ENCODE data around the gene ROBO1.

The ROBO1 gene

GRCh38 chr3:78845605-78846004 lies 922.2 kb downstream of the ROBO1 start:
- Histone ChIP-seq H3K4me3 (ENCODE audit: low read length in 2 of 2) (no peak overlapping the region), H3K27ac (ENCODE audit: low read depth in 2 of 2, low read length in 2 of 2) (no peak overlapping the region), H3K9ac (ENCODE audit: low read depth in 1 of 2, low read length in 2 of 2) (no peak overlapping the region), H3K36me3 (ENCODE audit: control insufficient read depth in 2 of 2, insufficient read depth in 2 of 2, low read length in 2 of 2) (no peaks in the 10 kb centered on the region), H3K9me3 (ENCODE audit: control insufficient read depth in 2 of 2, low read length in 2 of 2) (no peaks in the 10 kb centered on the region), H3K27me3 (ENCODE audit: control insufficient read depth in 2 of 2, insufficient read depth in 2 of 2, low read length in 2 of 2) (no peaks in the 10 kb centered on the region), H3K4me1 (ENCODE audit: control insufficient read depth in 2 of 2, insufficient read depth in 2 of 2, low read length in 2 of 2) (no peaks in the 10 kb centered on the region)

- no peak overlapping the region for H3K9ac ChIP-seq (ENCODE audit: low read depth in 1 of 2, low read length in 2 of 2)
- H3K27ac ChIP-seq (ENCODE audit: low read depth in 2 of 2, low read length in 2 of 2) = no peak overlapping the region
- no peak overlapping the region for H3K4me3 ChIP-seq (ENCODE audit: low read length in 2 of 2)
- no peaks in the 10 kb centered on the region for H3K4me1 ChIP-seq (ENCODE audit: control insufficient read depth in 2 of 2, insufficient read depth in 2 of 2, low read length in 2 of 2)
- no peaks in the 10 kb centered on the region for H3K27me3 ChIP-seq (ENCODE audit: control insufficient read depth in 2 of 2, insufficient read depth in 2 of 2, low read length in 2 of 2)
- no peaks in the 10 kb centered on the region for H3K36me3 ChIP-seq (ENCODE audit: control insufficient read depth in 2 of 2, insufficient read depth in 2 of 2, low read length in 2 of 2)
- H3K9me3 ChIP-seq (ENCODE audit: control insufficient read depth in 2 of 2, low read length in 2 of 2) = no peaks in the 10 kb centered on the region
These were observed 923.5 kb downstream of the ROBO1 start for GRCh38 chr3:78844307-78844706.

- no peak overlapping the region for H3K4me3 ChIP-seq (ENCODE audit: low read length in 2 of 2)
- H3K27me3 ChIP-seq (ENCODE audit: control insufficient read depth in 2 of 2, insufficient read depth in 2 of 2, low read length in 2 of 2) = no peaks in the 10 kb centered on the region
- H3K4me1 ChIP-seq (ENCODE audit: control insufficient read depth in 2 of 2, insufficient read depth in 2 of 2, low read length in 2 of 2) = no peaks in the 10 kb centered on the region
- no peak overlapping the region for H3K9ac ChIP-seq (ENCODE audit: low read depth in 1 of 2, low read length in 2 of 2)
- no peaks in the 10 kb centered on the region for H3K36me3 ChIP-seq (ENCODE audit: control insufficient read depth in 2 of 2, insufficient read depth in 2 of 2, low read length in 2 of 2)
- no peak overlapping the region for H3K27ac ChIP-seq (ENCODE audit: low read depth in 2 of 2, low read length in 2 of 2)
- H3K9me3 ChIP-seq (ENCODE audit: control insufficient read depth in 2 of 2, low read length in 2 of 2) = no peaks in the 10 kb centered on the region
These were observed 928.1 kb downstream of the ROBO1 start for GRCh38 chr3:78839693-78840092.

- Histone ChIP-seq H3K36me3 (ENCODE audit: control insufficient read depth in 2 of 2, insufficient read depth in 2 of 2, low read length in 2 of 2) (no peaks in the 10 kb centered on the region), H3K4me3 (ENCODE audit: low read length in 2 of 2) (no peak overlapping the region), H3K27me3 (ENCODE audit: control insufficient read depth in 2 of 2, insufficient read depth in 2 of 2, low read length in 2 of 2) (no peaks in the 10 kb centered on the region), H3K4me1 (ENCODE audit: control insufficient read depth in 2 of 2, insufficient read depth in 2 of 2, low read length in 2 of 2) (no peaks in the 10 kb centered on the region), H3K9me3 (ENCODE audit: control insufficient read depth in 2 of 2, low read length in 2 of 2) (no peaks in the 10 kb centered on the region), H3K9ac (ENCODE audit: low read depth in 1 of 2, low read length in 2 of 2) (no peak overlapping the region), H3K27ac (ENCODE audit: low read depth in 2 of 2, low read length in 2 of 2) (no peak overlapping the region)
These were observed 929.4 kb downstream of the ROBO1 start for GRCh38 chr3:78838362-78838761.

- H3K4me1 ChIP-seq (ENCODE audit: control insufficient read depth in 2 of 2, insufficient read depth in 2 of 2, low read length in 2 of 2) = no peaks in the 10 kb centered on the region
- H3K4me3 ChIP-seq (ENCODE audit: low read length in 2 of 2) = no peak overlapping the region
- H3K36me3 ChIP-seq (ENCODE audit: control insufficient read depth in 2 of 2, insufficient read depth in 2 of 2, low read length in 2 of 2) = no peaks in the 10 kb centered on the region
- H3K9me3 ChIP-seq (ENCODE audit: control insufficient read depth in 2 of 2, low read length in 2 of 2) = no peaks in the 10 kb centered on the region
- H3K27ac ChIP-seq (ENCODE audit: low read depth in 2 of 2, low read length in 2 of 2) = no peak overlapping the region
- H3K9ac ChIP-seq (ENCODE audit: low read depth in 1 of 2, low read length in 2 of 2) = no peak overlapping the region
- no peaks in the 10 kb centered on the region for H3K27me3 ChIP-seq (ENCODE audit: control insufficient read depth in 2 of 2, insufficient read depth in 2 of 2, low read length in 2 of 2)
These were observed 932.9 kb downstream of the ROBO1 start for GRCh38 chr3:78834910-78835309.

- Histone ChIP-seq H3K27me3 (ENCODE audit: control insufficient read depth in 2 of 2, insufficient read depth in 2 of 2, low read length in 2 of 2) (no peaks in the 10 kb centered on the region), H3K4me1 (ENCODE audit: control insufficient read depth in 2 of 2, insufficient read depth in 2 of 2, low read length in 2 of 2) (no peaks in the 10 kb centered on the region), H3K9me3 (ENCODE audit: control insufficient read depth in 2 of 2, low read length in 2 of 2) (no peaks in the 10 kb centered on the region), H3K27ac (ENCODE audit: low read depth in 2 of 2, low read length in 2 of 2) (no peak overlapping the region), H3K9ac (ENCODE audit: low read depth in 1 of 2, low read length in 2 of 2) (no peak overlapping the region), H3K36me3 (ENCODE audit: control insufficient read depth in 2 of 2, insufficient read depth in 2 of 2, low read length in 2 of 2) (no peaks in the 10 kb centered on the region), H3K4me3 (ENCODE audit: low read length in 2 of 2) (no peak overlapping the region)
These were observed 935.0 kb downstream of the ROBO1 start for GRCh38 chr3:78832785-78833204.

GRCh38 chr3:78831446-78831972 lies 936.3 kb downstream of the ROBO1 start:
- Histone ChIP-seq H3K4me3 (ENCODE audit: low read length in 2 of 2) (no peak overlapping the region), H3K27ac (ENCODE audit: low read depth in 2 of 2, low read length in 2 of 2) (no peak overlapping the region), H3K27me3 (ENCODE audit: control insufficient read depth in 2 of 2, insufficient read depth in 2 of 2, low read length in 2 of 2) (no peaks in the 10 kb centered on the region), H3K9ac (ENCODE audit: low read depth in 1 of 2, low read length in 2 of 2) (no peak overlapping the region), H3K36me3 (ENCODE audit: control insufficient read depth in 2 of 2, insufficient read depth in 2 of 2, low read length in 2 of 2) (no peaks in the 10 kb centered on the region), H3K4me1 (ENCODE audit: control insufficient read depth in 2 of 2, insufficient read depth in 2 of 2, low read length in 2 of 2) (no peaks in the 10 kb centered on the region), H3K9me3 (ENCODE audit: control insufficient read depth in 2 of 2, low read length in 2 of 2) (no peaks in the 10 kb centered on the region)

- Histone ChIP-seq H3K4me1 (ENCODE audit: control insufficient read depth in 2 of 2, insufficient read depth in 2 of 2, low read length in 2 of 2) (no peaks in the 10 kb centered on the region), H3K9ac (ENCODE audit: low read depth in 1 of 2, low read length in 2 of 2) (no peak overlapping the region), H3K27me3 (ENCODE audit: control insufficient read depth in 2 of 2, insufficient read depth in 2 of 2, low read length in 2 of 2) (no peaks in the 10 kb centered on the region), H3K36me3 (ENCODE audit: control insufficient read depth in 2 of 2, insufficient read depth in 2 of 2, low read length in 2 of 2) (no peaks in the 10 kb centered on the region), H3K27ac (ENCODE audit: low read depth in 2 of 2, low read length in 2 of 2) (no peak overlapping the region), H3K9me3 (ENCODE audit: control insufficient read depth in 2 of 2, low read length in 2 of 2) (no peaks in the 10 kb centered on the region), H3K4me3 (ENCODE audit: low read length in 2 of 2) (no peak overlapping the region)
These were observed 937.3 kb downstream of the ROBO1 start for GRCh38 chr3:78830470-78830869.

GRCh38 chr3:78827618-78828017 lies 940.2 kb downstream of the ROBO1 start:
- no peaks in the 10 kb centered on the region for H3K27me3 ChIP-seq (ENCODE audit: control insufficient read depth in 2 of 2, insufficient read depth in 2 of 2, low read length in 2 of 2)
- H3K9ac ChIP-seq (ENCODE audit: low read depth in 1 of 2, low read length in 2 of 2) = no peak overlapping the region

GRCh38 chr3:78825858-78826215 lies 942.0 kb downstream of the ROBO1 start:
- Histone ChIP-seq H3K36me3 (ENCODE audit: control insufficient read depth in 2 of 2, insufficient read depth in 2 of 2, low read length in 2 of 2) (no peaks in the 10 kb centered on the region), H3K9me3 (ENCODE audit: control insufficient read depth in 2 of 2, low read length in 2 of 2) (no peaks in the 10 kb centered on the region), H3K4me3 (ENCODE audit: low read length in 2 of 2) (no peak overlapping the region), H3K27me3 (ENCODE audit: control insufficient read depth in 2 of 2, insufficient read depth in 2 of 2, low read length in 2 of 2) (no peaks in the 10 kb centered on the region), H3K4me1 (ENCODE audit: control insufficient read depth in 2 of 2, insufficient read depth in 2 of 2, low read length in 2 of 2) (no peaks in the 10 kb centered on the region), H3K9ac (ENCODE audit: low read depth in 1 of 2, low read length in 2 of 2) (no peak overlapping the region), H3K27ac (ENCODE audit: low read depth in 2 of 2, low read length in 2 of 2) (no peak overlapping the region)

More at GRCh38 chr3:78827618-78828017, 940.2 kb downstream of the ROBO1 start:
- Histone ChIP-seq H3K27ac (ENCODE audit: low read depth in 2 of 2, low read length in 2 of 2) (no peak overlapping the region), H3K4me3 (ENCODE audit: low read length in 2 of 2) (no peak overlapping the region), H3K4me1 (ENCODE audit: control insufficient read depth in 2 of 2, insufficient read depth in 2 of 2, low read length in 2 of 2) (no peaks in the 10 kb centered on the region), H3K36me3 (ENCODE audit: control insufficient read depth in 2 of 2, insufficient read depth in 2 of 2, low read length in 2 of 2) (no peaks in the 10 kb centered on the region), H3K9me3 (ENCODE audit: control insufficient read depth in 2 of 2, low read length in 2 of 2) (no peaks in the 10 kb centered on the region)

Data from mucosa of rectum (tissue), 2 donors.